ENCODE results near the gene EVC.

The EVC gene

GRCh38 chr4:5812506-5813229 lies 101.7 kb downstream of the EVC start:
- Histone ChIP-seq H3K56ac (ENCODE audit: low read length) (no peak overlapping the region), H3K79me2 (ENCODE audit: control insufficient read depth, insufficient read depth, low read length) (no peaks in the 10 kb centered on the region), H3K23ac (ENCODE audit: low read length) (no peak overlapping the region), H3K27ac (ENCODE audit: low read depth, low read length) (no peak overlapping the region), H3K4ac (ENCODE audit: low read depth, low read length) (no peak overlapping the region), H3K79me1 (ENCODE audit: low read length) (no peaks in the 10 kb centered on the region), H3K18ac (ENCODE audit: low read length) (no peak overlapping the region), H2BK5ac (ENCODE audit: low read length) (no peak overlapping the region), H3K4me3 (ENCODE audit: low read length) (no peak overlapping the region), H3K27me3 (ENCODE audit: insufficient read depth, low read length, poor library complexity) (no peaks in the 10 kb centered on the region), H3K9ac (ENCODE audit: low read length) (no peak overlapping the region), H4K8ac (ENCODE audit: low read depth, low read length) (no peak overlapping the region), H3K4me2 (ENCODE audit: low read length) (no peak overlapping the region), H2BK15ac (replicated peaks; ENCODE audit: low read depth) (no peak overlapping the region), H3K36me3 (ENCODE audit: control insufficient read depth, insufficient read depth, low read length) (peaks cover 10% of the 10 kb centered on the region), H2AK5ac (ENCODE audit: low read length) (no peak overlapping the region), H2BK120ac (ENCODE audit: low read depth, low read length) (no peak overlapping the region), H3K4me1 (ENCODE audit: control insufficient read depth, low read depth, low read length) (no peaks in the 10 kb centered on the region), H4K5ac (ENCODE audit: low read length) (no peak overlapping the region)
- peak; percentile 82 for DNase-seq
- WGBS (ENCODE audit: extremely low coverage, insufficient coverage, low lambda C conversion rate): no CpG with 5 or more reads among the region's 9 CpGs

- no peak overlapping the region for H3K23ac ChIP-seq (ENCODE audit: low read length)
- DNase-seq: no peak
- no peaks in the 10 kb centered on the region for H3K79me1 ChIP-seq (ENCODE audit: low read length)
- H2BK15ac ChIP-seq (replicated peaks; ENCODE audit: low read depth): no peak overlapping the region
- no peak overlapping the region for H3K9ac ChIP-seq (ENCODE audit: low read length)
- no peak overlapping the region for H3K56ac ChIP-seq (ENCODE audit: low read length)
- no peak overlapping the region for H3K4me2 ChIP-seq (ENCODE audit: low read length)
- H3K4ac ChIP-seq (ENCODE audit: low read depth, low read length): no peak overlapping the region
- H3K4me1 ChIP-seq (ENCODE audit: control insufficient read depth, low read depth, low read length): no peaks in the 10 kb centered on the region
- no peak overlapping the region for H3K18ac ChIP-seq (ENCODE audit: low read length)
- no peaks in the 10 kb centered on the region for H3K27me3 ChIP-seq (ENCODE audit: insufficient read depth, low read length, poor library complexity)
- WGBS (ENCODE audit: extremely low coverage, insufficient coverage, low lambda C conversion rate): no CpG with 5 or more reads among the region's 7 CpGs
- H3K4me3 ChIP-seq (ENCODE audit: low read length): no peak overlapping the region
- H4K5ac ChIP-seq (ENCODE audit: low read length): no peak overlapping the region
- no peaks in the 10 kb centered on the region for H3K79me2 ChIP-seq (ENCODE audit: control insufficient read depth, insufficient read depth, low read length)
- H2AK5ac ChIP-seq (ENCODE audit: low read length): no peak overlapping the region
- H2BK5ac ChIP-seq (ENCODE audit: low read length): no peak overlapping the region
- no peak overlapping the region for H3K27ac ChIP-seq (ENCODE audit: low read depth, low read length)
- peaks cover 6% of the 10 kb centered on the region for H3K36me3 ChIP-seq (ENCODE audit: control insufficient read depth, insufficient read depth, low read length)
- no peak overlapping the region for H4K8ac ChIP-seq (ENCODE audit: low read depth, low read length)
- H2BK120ac ChIP-seq (ENCODE audit: low read depth, low read length): no peak overlapping the region
Observed at GRCh38 chr4:5813882-5814255, 102.9 kb downstream of the EVC start.

- Histone ChIP-seq H3K4me1 (ENCODE audit: control insufficient read depth, low read depth, low read length) (no peaks in the 10 kb centered on the region), H3K4me3 (ENCODE audit: low read length) (no peak overlapping the region), H3K27ac (ENCODE audit: low read depth, low read length) (no peak overlapping the region), H3K23ac (ENCODE audit: low read length) (no peak overlapping the region), H3K36me3 (ENCODE audit: control insufficient read depth, insufficient read depth, low read length) (peaks cover 6% of the 10 kb centered on the region), H3K79me2 (ENCODE audit: control insufficient read depth, insufficient read depth, low read length) (no peaks in the 10 kb centered on the region), H2BK15ac (replicated peaks; ENCODE audit: low read depth) (no peak overlapping the region), H2AK5ac (ENCODE audit: low read length) (no peak overlapping the region), H3K27me3 (ENCODE audit: insufficient read depth, low read length, poor library complexity) (no peaks in the 10 kb centered on the region), H4K8ac (ENCODE audit: low read depth, low read length) (no peak overlapping the region), H4K5ac (ENCODE audit: low read length) (no peak overlapping the region), H3K9ac (ENCODE audit: low read length) (no peak overlapping the region), H3K4ac (ENCODE audit: low read depth, low read length) (no peak overlapping the region), H2BK120ac (ENCODE audit: low read depth, low read length) (no peak overlapping the region), H3K79me1 (ENCODE audit: low read length) (no peaks in the 10 kb centered on the region), H3K18ac (ENCODE audit: low read length) (no peak overlapping the region), H3K56ac (ENCODE audit: low read length) (no peak overlapping the region), H3K4me2 (ENCODE audit: low read length) (no peak overlapping the region), H2BK5ac (ENCODE audit: low read length) (no peak overlapping the region)
- no CpG with 5 or more reads among the region's 6 CpGs for WGBS (ENCODE audit: extremely low coverage, insufficient coverage, low lambda C conversion rate)
- no peak for DNase-seq
Observed at GRCh38 chr4:5814421-5814820, 103.4 kb downstream of the EVC start.

GRCh38 chr4:5815641-5816040 lies 104.6 kb downstream of the EVC start:
- H4K5ac ChIP-seq (ENCODE audit: low read length): no peak overlapping the region
- no peak overlapping the region for H3K9ac ChIP-seq (ENCODE audit: low read length)
- H4K8ac ChIP-seq (ENCODE audit: low read depth, low read length): no peak overlapping the region
- H2BK15ac ChIP-seq (replicated peaks; ENCODE audit: low read depth): no peak overlapping the region
- H3K4me3 ChIP-seq (ENCODE audit: low read length): no peak overlapping the region
- no peak overlapping the region for H2BK120ac ChIP-seq (ENCODE audit: low read depth, low read length)
- no peak for DNase-seq
- no peaks in the 10 kb centered on the region for H3K79me2 ChIP-seq (ENCODE audit: control insufficient read depth, insufficient read depth, low read length)
- no peak overlapping the region for H3K4ac ChIP-seq (ENCODE audit: low read depth, low read length)
- no peak overlapping the region for H3K56ac ChIP-seq (ENCODE audit: low read length)
- H3K18ac ChIP-seq (ENCODE audit: low read length): no peak overlapping the region
- no peak overlapping the region for H3K23ac ChIP-seq (ENCODE audit: low read length)
- no CpG with 5 or more reads among the region's 5 CpGs for WGBS (ENCODE audit: extremely low coverage, insufficient coverage, low lambda C conversion rate)
- H3K4me2 ChIP-seq (ENCODE audit: low read length): no peak overlapping the region
- H2AK5ac ChIP-seq (ENCODE audit: low read length): no peak overlapping the region
- H3K79me1 ChIP-seq (ENCODE audit: low read length): no peaks in the 10 kb centered on the region
- H3K4me1 ChIP-seq (ENCODE audit: control insufficient read depth, low read depth, low read length): no peaks in the 10 kb centered on the region
- H3K36me3 ChIP-seq (ENCODE audit: control insufficient read depth, insufficient read depth, low read length): peaks cover 6% of the 10 kb centered on the region
- H3K27ac ChIP-seq (ENCODE audit: low read depth, low read length): no peak overlapping the region
- no peak overlapping the region for H2BK5ac ChIP-seq (ENCODE audit: low read length)
- no peaks in the 10 kb centered on the region for H3K27me3 ChIP-seq (ENCODE audit: insufficient read depth, low read length, poor library complexity)

- WGBS (ENCODE audit: extremely low coverage, insufficient coverage, low lambda C conversion rate): no CpG with 5 or more reads among the region's 8 CpGs
Observed at GRCh38 chr4:5816101-5816500, 105.1 kb downstream of the EVC start.

GRCh38 chr4:5816851-5817375 lies 105.9 kb downstream of the EVC start:
- H2AK5ac ChIP-seq (ENCODE audit: low read length): no peak overlapping the region
- no peak overlapping the region for H2BK120ac ChIP-seq (ENCODE audit: low read depth, low read length)
- no peaks in the 10 kb centered on the region for H3K27me3 ChIP-seq (ENCODE audit: insufficient read depth, low read length, poor library complexity)
- no peak overlapping the region for H3K23ac ChIP-seq (ENCODE audit: low read length)
- H3K27ac ChIP-seq (ENCODE audit: low read depth, low read length): no peak overlapping the region
- no peak overlapping the region for H3K4me2 ChIP-seq (ENCODE audit: low read length)
- no peak overlapping the region for H4K5ac ChIP-seq (ENCODE audit: low read length)
- no peak overlapping the region for H4K8ac ChIP-seq (ENCODE audit: low read depth, low read length)
- no peak overlapping the region for H3K18ac ChIP-seq (ENCODE audit: low read length)
- no peak for DNase-seq
- H3K4me3 ChIP-seq (ENCODE audit: low read length): no peak overlapping the region
- H3K4ac ChIP-seq (ENCODE audit: low read depth, low read length): no peak overlapping the region
- H3K9ac ChIP-seq (ENCODE audit: low read length): no peak overlapping the region
- no peaks in the 10 kb centered on the region for H3K4me1 ChIP-seq (ENCODE audit: control insufficient read depth, low read depth, low read length)
- H2BK15ac ChIP-seq (replicated peaks; ENCODE audit: low read depth): no peak overlapping the region
- no peak overlapping the region for H3K56ac ChIP-seq (ENCODE audit: low read length)
- H3K36me3 ChIP-seq (ENCODE audit: control insufficient read depth, insufficient read depth, low read length): peaks cover 5% of the 10 kb centered on the region
- no peaks in the 10 kb centered on the region for H3K79me2 ChIP-seq (ENCODE audit: control insufficient read depth, insufficient read depth, low read length)
- H2BK5ac ChIP-seq (ENCODE audit: low read length): no peak overlapping the region
- no CpG with 5 or more reads among the region's 12 CpGs for WGBS (ENCODE audit: extremely low coverage, insufficient coverage, low lambda C conversion rate)
- H3K79me1 ChIP-seq (ENCODE audit: low read length): no peaks in the 10 kb centered on the region

More at GRCh38 chr4:5816101-5816500, 105.1 kb downstream of the EVC start:
- H2AK5ac ChIP-seq (ENCODE audit: low read length): no peak overlapping the region
- H4K5ac ChIP-seq (ENCODE audit: low read length): no peak overlapping the region
- no peak overlapping the region for H3K9ac ChIP-seq (ENCODE audit: low read length)
- H2BK5ac ChIP-seq (ENCODE audit: low read length): no peak overlapping the region
- no peak overlapping the region for H3K4me3 ChIP-seq (ENCODE audit: low read length)
- no peaks in the 10 kb centered on the region for H3K79me1 ChIP-seq (ENCODE audit: low read length)
- no peak overlapping the region for H3K23ac ChIP-seq (ENCODE audit: low read length)
- no peak for DNase-seq
- no peak overlapping the region for H3K4me2 ChIP-seq (ENCODE audit: low read length)
- no peak overlapping the region for H3K27ac ChIP-seq (ENCODE audit: low read depth, low read length)
- H3K79me2 ChIP-seq (ENCODE audit: control insufficient read depth, insufficient read depth, low read length): no peaks in the 10 kb centered on the region
- H3K18ac ChIP-seq (ENCODE audit: low read length): no peak overlapping the region
- no peaks in the 10 kb centered on the region for H3K4me1 ChIP-seq (ENCODE audit: control insufficient read depth, low read depth, low read length)
- no peak overlapping the region for H4K8ac ChIP-seq (ENCODE audit: low read depth, low read length)
- peaks cover 7% of the 10 kb centered on the region for H3K36me3 ChIP-seq (ENCODE audit: control insufficient read depth, insufficient read depth, low read length)
- H3K27me3 ChIP-seq (ENCODE audit: insufficient read depth, low read length, poor library complexity): no peaks in the 10 kb centered on the region
- no peak overlapping the region for H2BK120ac ChIP-seq (ENCODE audit: low read depth, low read length)
- H2BK15ac ChIP-seq (replicated peaks; ENCODE audit: low read depth): no peak overlapping the region
- no peak overlapping the region for H3K56ac ChIP-seq (ENCODE audit: low read length)
- no peak overlapping the region for H3K4ac ChIP-seq (ENCODE audit: low read depth, low read length)
